Measurements from ENCODE around the gene KRT38. TPM values are rescaled to one million over a fixed set of nuclear protein-coding genes. Genes with fewer than 3 reads are reported as not detected.
"Not testable (repeated sequence)": the region's sequence is repeated elsewhere in the genome, so short reads cannot be mapped to it uniquely, and the experiment has no call there.

KRT38 gene
- total RNA-seq, 1 experiment from 2014 or later, result not detected

GRCh38 chr17:41428591-41429291 lies 12.0 kb downstream of the KRT38 start:
- BruUV-seq (replicated peaks), result no TSS peak
- CTCF ChIA-PET, result interaction anchor here (0.9 kb wide), 1 partner anchor 25 kb away, joined by 3 read pairs; no protein-coding TSS in a partner anchor
- Mint-ChIP-seq H3K36me3 (ENCODE audit: insufficient read depth, unreplicated experiment) (no peaks in the 10 kb centered on the region), H3K4me3 (ENCODE audit: low read depth, unreplicated experiment) (no peak overlapping the region), H3K27me3 (ENCODE audit: unreplicated experiment) (no peaks in the 10 kb centered on the region), H3K4me1 (ENCODE audit: low read depth, unreplicated experiment) (peaks cover 8% of the 10 kb centered on the region), H3K27ac (ENCODE audit: unreplicated experiment) (no peak overlapping the region), H3K9me3 (ENCODE audit: low read depth, unreplicated experiment) (no peaks in the 10 kb centered on the region)
- intact Hi-C loops (cut with micrococcal nuclease; ENCODE audit: unreplicated experiment), result no loop called here
- TF ChIP-seq, protein P1, sequence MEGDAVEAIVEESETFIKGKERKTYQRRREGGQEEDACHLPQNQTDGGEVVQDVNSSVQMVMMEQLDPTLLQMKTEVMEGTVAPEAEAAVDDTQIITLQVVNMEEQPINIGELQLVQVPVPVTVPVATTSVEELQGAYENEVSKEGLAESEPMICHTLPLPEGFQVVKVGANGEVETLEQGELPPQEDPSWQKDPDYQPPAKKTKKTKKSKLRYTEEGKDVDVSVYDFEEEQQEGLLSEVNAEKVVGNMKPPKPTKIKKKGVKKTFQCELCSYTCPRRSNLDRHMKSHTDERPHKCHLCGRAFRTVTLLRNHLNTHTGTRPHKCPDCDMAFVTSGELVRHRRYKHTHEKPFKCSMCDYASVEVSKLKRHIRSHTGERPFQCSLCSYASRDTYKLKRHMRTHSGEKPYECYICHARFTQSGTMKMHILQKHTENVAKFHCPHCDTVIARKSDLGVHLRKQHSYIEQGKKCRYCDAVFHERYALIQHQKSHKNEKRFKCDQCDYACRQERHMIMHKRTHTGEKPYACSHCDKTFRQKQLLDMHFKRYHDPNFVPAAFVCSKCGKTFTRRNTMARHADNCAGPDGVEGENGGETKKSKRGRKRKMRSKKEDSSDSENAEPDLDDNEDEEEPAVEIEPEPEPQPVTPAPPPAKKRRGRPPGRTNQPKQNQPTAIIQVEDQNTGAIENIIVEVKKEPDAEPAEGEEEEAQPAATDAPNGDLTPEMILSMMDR (IDR thresholded peaks at IDR 0.05; ENCODE audit: unreplicated experiment), result no peak
- no peak for DNase-seq

DNA sequence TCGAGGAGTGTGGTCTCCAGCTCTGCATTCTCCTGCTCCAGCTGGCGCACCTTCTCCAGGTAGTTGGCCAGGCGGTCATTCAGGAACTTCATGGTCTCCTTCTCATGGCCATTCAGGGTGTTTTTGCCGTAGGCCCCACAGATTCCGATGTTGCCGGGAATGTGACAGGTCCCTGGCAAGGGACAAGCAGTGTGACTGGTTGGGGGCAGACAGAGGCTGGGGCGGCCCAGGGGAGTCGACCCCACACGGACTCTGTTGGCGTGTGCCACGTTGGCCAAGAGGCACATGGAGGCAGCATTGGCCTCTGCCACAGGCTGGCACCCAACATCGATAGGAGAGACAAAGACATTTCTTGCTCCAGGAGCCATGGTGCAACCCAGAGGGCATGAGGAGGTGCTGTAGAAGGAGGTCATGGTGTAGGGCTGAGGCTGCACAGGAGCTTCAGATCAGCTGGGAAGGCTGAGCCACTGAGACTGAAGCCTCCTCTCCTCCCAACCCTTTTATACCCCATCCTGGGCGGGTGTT lies 16.6 kb downstream of the KRT38 start, which contains the start of gene KRT37:
TSS of gene KRT37 (minus strand) at position 475 of the 525 bp plus-strand sequence. CDS start at position 413, 62 bp downstream.
- no peaks in the 10 kb centered on the region for H3K9me3 Mint-ChIP-seq (ENCODE audit: low read depth, unreplicated experiment)
- no peak within 1 kb of the TSS for H3K27ac Mint-ChIP-seq (ENCODE audit: unreplicated experiment)
- no TSS peak for BruUV-seq (replicated peaks)
- CTCF ChIA-PET, result interaction anchor here (0.6 kb wide), 1 partner anchor 850 kb away, joined by 4 read pairs; no protein-coding TSS in a partner anchor
- intact Hi-C loops (cut with micrococcal nuclease; ENCODE audit: unreplicated experiment), result no loop called here
- TF ChIP-seq, protein P1 (IDR thresholded peaks at IDR 0.05; ENCODE audit: unreplicated experiment), result no peak
- no peak for DNase-seq
- H3K4me3 Mint-ChIP-seq (ENCODE audit: low read depth, unreplicated experiment), result no peak within 1 kb of the TSS
- no peaks in the 10 kb centered on the region for H3K27me3 Mint-ChIP-seq (ENCODE audit: unreplicated experiment)
- peaks cover 27% of the 10 kb centered on the region for H3K4me1 Mint-ChIP-seq (ENCODE audit: low read depth, unreplicated experiment)
- H3K36me3 Mint-ChIP-seq (ENCODE audit: insufficient read depth, unreplicated experiment), result no peaks in the 10 kb centered on the region

GRCh38 chr17:41422586-41422985 lies 18.2 kb downstream of the KRT38 start:
- H3K36me3 Mint-ChIP-seq (ENCODE audit: insufficient read depth, unreplicated experiment); DNase-seq; BruUV-seq (replicated peaks); H3K4me3 Mint-ChIP-seq (ENCODE audit: low read depth, unreplicated experiment); H3K9me3 Mint-ChIP-seq (ENCODE audit: low read depth, unreplicated experiment); H3K27me3 Mint-ChIP-seq (ENCODE audit: unreplicated experiment); intact Hi-C loops (cut with micrococcal nuclease; ENCODE audit: unreplicated experiment); H3K27ac Mint-ChIP-seq (ENCODE audit: unreplicated experiment): not testable (repeated sequence)
- CTCF ChIA-PET, result interaction anchor here (0.6 kb wide), 1 partner anchor 72 kb away, joined by 6 read pairs; the partner anchor contains the start of gene KRT33A
- peaks cover 31% of the 10 kb centered on the region for H3K4me1 Mint-ChIP-seq (ENCODE audit: low read depth, unreplicated experiment)

DNA sequence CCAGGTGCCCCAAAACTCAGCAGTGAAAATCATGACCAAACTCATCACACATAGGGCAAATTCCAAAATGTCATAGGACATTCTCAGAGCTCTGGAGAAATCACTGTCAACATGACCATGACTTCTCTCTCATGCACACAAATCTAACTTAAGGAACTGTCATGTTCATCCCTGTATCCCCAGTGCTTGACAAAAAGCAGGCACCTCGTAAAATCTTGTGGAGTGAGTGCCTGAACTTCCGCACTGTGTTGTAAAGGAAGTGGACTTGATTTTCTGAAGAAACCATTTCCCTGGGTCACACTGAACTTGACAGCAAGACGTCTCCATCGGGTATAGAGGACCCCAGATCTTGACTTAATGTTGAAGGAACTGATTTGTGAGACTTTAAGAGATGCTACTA lies 19.2 kb downstream of the KRT38 start:
- H3K4me1 Mint-ChIP-seq (ENCODE audit: low read depth, unreplicated experiment), result peaks cover 41% of the 10 kb centered on the region

More for the DNA sequence above, 19.2 kb downstream of the KRT38 start:
- Mint-ChIP-seq H3K36me3 (ENCODE audit: insufficient read depth, unreplicated experiment) (peaks cover 10% of the 10 kb centered on the region), H3K27me3 (ENCODE audit: unreplicated experiment) (no peaks in the 10 kb centered on the region), H3K4me3 (ENCODE audit: low read depth, unreplicated experiment) (no peak overlapping the region), H3K9me3 (ENCODE audit: low read depth, unreplicated experiment) (no peaks in the 10 kb centered on the region), H3K27ac (ENCODE audit: unreplicated experiment) (no peak overlapping the region)
- TF ChIP-seq, protein P1 (IDR thresholded peaks at IDR 0.05; ENCODE audit: unreplicated experiment), result no peak
- CTCF ChIA-PET, result no interaction called here
- BruUV-seq (replicated peaks), result no TSS peak
- intact Hi-C loops (cut with micrococcal nuclease; ENCODE audit: unreplicated experiment), result no loop called here
- no peak for DNase-seq
